ENCODE measurements around the gene GABRA5.
"Not testable (repeated sequence)": the region's sequence is repeated elsewhere in the genome, so short reads cannot be mapped to it uniquely, and the experiment has no call there.

GABRA5 gene

DNA sequence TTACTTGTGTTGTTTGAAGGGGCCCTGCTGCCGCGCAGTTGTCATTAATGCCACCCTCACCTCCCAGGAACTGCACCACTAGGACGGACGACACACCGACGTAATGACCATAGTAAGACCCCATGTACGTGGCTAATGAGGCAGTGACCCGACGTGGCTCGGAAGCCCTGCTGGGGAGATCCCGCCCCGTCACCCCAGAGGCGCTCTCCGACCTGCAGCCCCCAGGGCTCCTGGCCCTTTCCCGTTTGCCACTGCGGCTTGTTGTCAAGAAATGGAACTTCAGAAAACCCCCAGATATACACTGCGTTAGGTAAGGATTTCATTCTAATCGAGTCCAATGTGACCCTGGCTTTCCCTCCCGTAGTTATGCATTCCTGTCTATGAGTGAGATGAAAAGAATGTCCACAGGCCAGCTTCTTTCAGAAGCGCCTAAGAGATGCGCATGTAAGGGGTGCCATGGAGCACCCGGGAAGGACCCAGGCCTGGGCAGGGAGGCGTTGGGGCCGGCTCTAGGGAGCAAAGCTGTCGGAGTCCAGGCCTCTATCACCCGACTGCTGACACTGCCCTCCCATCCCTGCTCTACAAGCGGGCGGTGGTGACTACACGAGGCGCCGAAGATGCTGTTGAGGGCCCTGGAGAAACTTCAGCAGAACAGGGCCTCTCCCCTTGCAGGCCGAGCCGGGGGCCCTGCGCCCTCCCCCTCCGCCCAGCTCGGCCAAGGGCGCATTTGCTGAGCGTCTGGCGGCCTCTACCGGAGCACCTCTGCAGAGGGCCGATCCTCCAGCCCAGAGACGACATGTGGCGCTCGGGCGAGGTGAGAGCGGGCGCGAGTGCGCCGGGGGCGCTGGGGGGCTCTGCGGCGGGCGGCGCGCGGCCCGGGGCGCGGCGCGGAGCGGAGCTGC, at the start of gene GABRA5:
GABRA5 (plus strand) TSS at position 765 of the 902 bp plus-strand sequence. CDS start 2,187 bp downstream, outside the sequence.
- no peak for DNase-seq (ENCODE audit: low read depth)

DNA sequence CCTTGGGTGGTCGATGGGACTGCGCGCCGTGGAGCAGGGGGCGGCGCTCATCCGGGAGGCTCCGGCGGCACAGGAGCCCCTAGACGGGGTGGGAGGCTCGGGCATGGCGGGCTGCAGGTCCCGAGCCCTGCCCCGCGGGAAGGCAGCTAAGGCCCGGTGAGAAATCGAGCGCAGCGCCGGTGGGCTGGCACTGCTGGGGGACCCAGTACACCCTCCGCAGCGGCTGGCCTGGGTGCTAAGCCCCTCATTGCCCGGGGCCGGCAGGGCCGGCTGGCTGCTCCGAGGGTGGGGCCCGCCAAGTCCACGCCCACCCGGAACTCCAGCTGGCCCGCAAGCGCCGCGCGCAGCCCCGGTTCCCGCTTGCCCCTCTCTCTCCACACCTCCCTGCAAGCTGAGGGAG, 35.7 kb upstream of the GABRA5 start:
- DNase-seq (ENCODE audit: low read depth): not testable (repeated sequence)

DNA sequence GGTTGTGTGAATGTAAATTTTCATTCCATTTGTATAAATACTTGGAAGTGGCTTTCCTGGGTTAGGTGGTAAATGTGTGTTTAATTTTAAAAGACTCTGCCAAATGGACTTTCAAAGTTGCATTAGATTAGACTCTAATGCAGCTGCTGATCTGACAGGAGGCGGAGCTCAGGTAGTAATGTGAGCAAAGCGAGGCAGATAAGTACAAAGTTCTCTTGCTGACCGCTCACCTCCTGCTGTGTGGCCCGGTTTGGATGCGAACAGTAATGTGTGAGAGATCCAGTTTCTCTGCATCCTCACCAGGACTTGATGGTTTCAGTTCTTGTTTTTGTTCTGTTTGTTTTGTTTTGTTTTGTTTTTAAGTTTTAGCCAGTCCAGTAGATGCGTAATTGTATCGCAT, 34.9 kb upstream of the GABRA5 start:
- no peak for DNase-seq (ENCODE audit: low read depth)

DNA sequence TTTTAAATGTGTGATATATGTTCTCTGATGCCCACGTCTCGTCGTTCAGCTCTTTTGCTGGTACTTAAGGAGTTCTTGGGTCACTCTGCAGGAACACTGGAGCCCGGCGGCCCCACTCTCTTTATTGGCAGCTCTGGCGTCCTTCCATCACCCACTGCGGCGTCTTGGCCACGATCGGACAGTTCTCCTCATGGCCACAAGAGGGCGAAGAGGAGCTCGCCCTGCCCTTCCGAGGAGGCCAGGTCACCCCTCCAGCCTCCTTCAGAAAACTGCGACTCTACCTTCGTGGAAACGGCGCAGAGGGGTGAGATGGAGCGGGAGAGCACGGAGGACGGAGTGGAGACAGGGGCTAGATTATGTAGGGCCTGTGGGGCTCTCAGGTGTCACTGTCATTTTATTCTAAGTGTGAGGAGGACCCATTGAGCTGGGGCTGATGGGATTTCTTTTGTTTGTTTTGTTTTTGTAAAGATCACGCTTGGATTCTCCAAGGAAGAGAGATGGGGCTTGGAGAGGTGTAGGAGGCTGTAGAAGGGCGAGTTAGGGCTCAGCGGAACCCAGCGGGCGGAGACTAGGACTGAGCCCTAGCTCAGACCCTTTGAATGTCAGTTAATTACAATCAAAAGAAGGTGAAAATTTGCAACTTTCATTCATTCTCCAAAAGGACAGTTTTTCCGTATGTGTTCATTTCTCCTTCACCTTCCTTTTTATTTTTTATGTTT, 28.0 kb upstream of the GABRA5 start:
- no peak for DNase-seq (ENCODE audit: low read depth)

DNA sequence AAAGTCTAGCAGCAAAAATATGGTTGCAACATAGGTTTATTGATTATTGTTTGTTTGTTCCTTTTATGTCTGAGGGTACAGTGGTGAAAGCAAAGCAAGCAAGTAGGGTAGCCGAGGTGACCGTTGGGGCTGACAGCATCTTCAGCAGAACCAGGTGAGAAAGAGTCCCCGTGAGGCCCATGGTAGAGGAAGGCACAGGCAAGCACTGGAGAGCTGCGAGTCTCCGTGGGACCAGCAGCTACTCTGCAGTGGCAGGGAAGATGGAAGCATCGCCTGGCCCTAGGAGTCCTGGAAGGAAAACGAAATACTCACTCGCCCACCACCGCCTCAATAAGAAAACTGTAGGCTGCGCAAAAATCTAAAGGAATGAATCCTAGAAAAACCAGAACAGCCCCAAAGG, 25.3 kb upstream of the GABRA5 start:
- DNase-seq (ENCODE audit: low read depth): no peak

DNA sequence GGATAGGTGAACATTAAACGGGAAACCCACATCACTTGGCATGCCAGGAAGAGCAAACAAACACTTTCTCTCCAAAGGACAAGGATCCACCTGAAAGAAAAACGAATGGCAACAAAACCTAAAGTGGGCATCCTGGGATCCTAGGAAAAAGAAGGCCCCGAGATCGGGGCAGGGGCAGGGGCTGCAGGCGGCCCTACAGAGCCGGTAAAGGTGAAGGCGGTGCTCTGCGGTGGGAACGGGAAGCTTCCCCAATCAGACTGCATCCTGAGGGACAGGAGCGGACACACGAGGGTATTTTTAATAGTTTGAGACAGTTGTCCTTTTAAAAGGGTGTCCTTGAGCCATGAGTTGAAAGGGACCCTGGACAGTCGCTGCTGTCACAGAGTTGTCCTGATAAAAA, 24.9 kb upstream of the GABRA5 start:
- DNase-seq (ENCODE audit: low read depth): no peak

DNA sequence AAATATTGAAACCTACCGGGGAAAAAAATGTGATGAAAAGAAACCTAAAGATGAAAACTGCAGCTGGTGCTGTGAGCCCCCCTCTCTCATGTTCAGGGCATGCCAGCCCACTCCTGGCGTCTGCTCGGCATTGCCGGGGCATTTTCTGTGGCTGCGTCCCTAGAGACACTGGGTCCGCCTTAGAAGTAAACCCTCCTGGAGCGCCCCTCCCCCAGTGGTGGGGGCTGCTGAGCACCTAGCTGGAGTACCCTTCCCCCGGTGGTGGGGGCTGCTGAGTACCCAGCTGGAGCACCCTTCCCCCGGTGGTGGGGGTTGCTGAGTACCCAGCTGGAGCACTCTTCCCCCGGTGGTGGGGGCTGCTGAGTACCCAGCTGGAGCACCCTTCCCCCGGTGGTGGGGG, 24.5 kb upstream of the GABRA5 start:
- no peak for DNase-seq (ENCODE audit: low read depth)

DNA sequence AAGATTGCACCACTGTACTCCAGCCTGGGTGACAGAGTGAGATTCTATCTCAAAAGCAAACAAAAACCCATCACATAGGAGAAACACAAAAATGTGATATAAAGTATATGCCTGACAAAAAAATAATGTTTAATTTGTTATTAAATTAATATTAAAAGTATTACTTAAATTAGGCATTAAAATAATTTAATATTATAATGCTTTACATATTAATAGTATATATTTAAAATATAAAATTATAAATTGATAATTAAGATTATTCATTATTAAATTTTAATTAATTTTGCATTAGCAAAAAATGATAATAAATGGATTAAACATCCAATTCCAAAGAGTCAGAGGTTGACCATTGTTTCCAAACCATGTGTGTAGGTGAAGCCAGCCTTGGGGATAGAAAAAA, 22.0 kb upstream of the GABRA5 start:
- DNase-seq (ENCODE audit: low read depth): no peak

DNA sequence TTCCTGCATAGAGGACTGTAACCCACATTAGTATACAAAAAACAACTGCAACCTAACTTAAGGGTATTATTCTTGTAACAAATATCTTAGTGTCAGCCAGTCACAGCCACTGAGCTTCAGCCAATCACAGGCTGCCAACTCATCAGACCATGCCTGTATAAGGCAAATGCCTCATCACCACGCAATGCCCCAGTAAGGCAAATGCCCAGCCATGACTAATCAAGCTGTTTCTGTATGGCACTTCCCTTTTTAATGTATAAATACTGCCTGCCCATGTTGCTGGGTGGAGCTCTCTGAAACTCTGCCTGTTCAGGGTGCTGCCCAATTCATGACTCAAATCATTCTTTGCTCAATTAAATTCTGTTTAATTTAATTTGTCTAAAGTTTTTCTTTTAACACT, 18.4 kb upstream of the GABRA5 start:
- DNase-seq (ENCODE audit: low read depth): no peak

DNA sequence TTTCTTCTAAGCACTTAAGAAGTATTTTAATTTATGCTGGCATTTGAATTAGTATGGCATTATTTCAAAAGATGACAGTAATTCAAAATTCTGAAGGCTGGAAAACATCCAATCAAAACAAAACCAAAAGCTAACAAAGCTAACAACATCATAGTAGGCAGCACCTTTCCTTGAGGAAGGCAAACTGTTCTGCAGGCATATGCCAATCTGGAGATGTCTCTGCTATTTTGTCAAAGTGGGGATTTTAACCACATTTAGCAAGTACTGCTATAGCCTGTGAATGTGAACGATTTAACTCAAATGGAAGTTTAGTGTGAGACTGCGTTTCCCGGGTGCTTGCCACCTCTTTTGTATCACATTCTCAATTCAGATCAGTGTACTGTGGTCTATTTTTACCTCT, 16.7 kb upstream of the GABRA5 start:
- DNase-seq (ENCODE audit: low read depth): no peak

DNA sequence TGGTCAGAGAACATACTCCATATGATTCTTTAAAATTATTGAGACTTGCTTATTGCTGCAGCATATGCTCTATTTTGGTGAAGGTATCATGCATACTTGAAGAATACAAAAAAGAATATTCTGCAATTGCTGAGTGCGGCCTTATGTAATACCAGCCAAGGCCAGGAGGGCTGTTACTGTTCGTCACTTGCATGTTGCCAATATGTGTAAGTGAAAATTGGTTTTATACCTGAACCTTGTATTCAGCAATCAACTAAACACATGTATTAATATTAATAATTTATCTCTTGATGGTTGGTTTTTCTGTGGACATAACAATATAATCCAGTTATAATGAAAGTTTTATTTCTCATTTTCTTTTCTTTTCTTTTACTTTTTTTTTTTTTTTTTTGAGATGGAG, 13.9 kb upstream of the GABRA5 start:
- no peak for DNase-seq (ENCODE audit: low read depth)

DNA sequence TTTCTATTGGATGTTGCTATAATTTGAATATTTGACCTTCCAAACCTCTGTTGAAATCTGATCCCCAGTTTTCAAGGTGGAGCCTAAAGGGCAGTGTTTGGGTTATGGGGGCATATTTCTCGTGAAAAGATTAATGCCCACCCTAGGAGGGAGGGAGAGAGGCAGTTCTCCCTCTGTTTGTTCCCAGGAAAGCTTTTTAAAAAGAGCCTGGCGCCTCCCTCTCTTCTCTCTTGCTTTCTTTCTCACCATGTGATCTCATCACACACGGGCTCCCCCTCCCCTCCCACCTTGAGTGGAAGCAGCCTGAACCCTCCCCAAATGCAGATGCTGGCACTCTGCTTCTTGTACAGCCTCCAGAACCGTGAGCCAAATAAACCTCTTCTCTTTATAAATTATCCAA, 12.4 kb upstream of the GABRA5 start:
- no peak for DNase-seq (ENCODE audit: low read depth)

DNA sequence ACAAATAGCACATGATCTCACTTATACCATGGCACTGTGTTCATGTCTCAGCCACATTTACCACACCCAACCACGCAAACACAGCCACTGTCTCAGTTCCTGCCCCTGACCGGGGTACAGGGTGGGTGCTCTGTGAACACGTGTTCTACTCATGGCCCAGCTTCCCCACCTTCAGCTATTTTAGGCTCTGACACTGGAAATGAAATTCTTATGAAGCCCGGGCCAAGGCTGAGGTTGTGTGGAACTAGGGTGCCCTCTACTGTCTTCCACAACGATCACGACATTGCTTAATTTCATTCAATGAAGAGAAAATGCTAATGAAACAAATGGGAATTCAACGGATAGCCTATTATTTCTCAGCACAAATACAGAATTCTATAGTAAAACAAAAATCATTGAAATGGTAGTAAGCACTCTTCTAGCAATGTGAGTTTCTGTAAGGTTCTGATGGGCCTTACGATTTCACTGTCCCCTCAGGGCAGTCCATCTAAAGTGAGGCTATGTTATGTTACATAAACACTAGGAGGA, 2.1 kb upstream of the GABRA5 start:
- no peak for DNase-seq (ENCODE audit: low read depth)

DNA sequence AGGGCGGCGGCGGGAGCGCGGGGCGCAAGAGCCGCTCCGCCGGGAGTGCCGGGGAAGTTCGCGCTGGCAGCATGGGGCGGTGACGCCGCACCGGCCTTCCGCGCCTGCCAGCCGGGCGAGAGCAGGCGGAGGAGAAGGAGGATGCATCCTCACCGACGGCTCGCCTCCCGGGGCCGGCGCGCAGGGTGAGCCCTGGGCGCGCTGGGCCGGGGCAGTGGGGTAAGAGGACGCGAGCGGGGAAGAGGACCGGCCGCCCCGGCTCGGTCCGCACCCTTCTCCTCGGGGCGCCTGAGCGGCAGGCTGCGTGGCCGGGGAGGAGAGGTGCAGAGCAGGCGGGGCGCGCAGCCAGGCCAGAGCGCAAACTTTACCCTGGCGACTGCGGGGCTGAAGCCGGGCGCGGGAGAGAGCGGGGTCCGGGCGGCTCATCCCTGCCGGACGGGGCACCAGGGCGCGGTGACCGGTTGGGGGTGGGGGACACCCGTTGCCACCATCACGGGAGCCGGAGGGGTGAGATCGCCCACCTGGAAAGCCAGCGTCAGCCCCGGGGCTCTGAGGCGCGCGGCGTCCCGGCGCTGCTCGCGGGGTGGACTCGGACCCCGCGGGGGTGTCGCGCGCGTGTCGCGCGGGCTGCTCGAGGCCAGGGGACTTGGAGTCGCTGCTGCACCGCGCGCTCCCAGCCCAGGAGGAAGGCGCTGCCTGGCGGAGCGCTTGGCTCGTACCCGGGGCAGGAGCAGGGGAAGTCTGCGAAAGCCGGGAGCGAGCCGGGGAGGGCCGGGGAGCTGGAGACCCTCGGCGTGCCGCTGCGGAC, 542 bp downstream of the GABRA5 start:
- no peak for DNase-seq (ENCODE audit: low read depth)

DNA sequence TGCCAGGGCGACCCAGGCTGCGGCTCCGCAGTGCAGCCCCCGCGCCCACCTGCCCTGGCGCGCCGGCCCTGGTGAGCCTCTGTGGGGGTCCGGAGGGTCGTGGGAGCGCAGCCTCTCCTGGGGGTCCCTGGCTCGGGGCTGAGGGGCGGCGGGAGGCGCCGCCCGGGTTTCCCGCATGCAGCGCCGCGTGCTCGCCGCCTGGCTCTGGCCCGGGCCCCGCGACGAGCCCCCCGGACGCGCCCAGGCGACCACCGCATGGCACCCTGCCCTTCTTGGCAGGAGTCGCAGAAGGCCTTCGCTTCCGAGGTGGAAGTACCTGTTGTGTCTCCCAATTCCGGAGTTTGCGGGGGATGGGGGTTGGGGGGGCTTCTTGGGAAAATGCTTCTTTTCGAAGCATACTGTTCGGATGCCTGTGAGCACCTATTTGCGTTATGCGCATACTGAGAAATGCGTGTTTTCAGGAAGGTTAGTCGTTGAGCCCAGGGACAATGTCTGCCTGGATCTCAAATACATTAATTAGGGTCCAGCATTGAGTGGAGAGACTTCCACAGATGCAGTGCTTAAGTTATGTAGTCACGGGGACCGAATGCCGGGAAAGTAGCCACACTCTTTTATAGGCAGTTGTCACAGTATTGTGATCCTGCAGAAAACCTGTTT, 1.3 kb downstream of the GABRA5 start:
- DNase-seq (ENCODE audit: low read depth): no peak

DNA sequence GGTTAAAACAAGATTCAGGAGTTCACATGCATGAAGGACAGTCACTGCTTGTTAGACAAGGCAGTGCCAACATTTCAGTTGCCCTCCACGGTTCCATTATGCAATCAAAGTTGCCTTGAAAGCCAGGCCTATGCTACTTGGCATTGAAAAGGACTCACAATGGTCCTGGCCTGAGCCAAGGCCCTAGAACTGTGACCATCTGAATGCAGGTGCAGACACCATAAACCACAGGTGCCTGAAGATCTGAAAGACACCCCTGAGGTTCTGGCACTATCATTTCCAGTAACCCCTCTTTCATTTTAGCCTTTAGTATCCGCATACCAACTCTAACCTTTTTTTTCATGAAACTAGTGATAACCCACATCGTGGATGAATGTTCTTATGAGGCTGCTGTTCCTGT, 2.8 kb downstream of the GABRA5 start:
- no peak for DNase-seq (ENCODE audit: low read depth)

DNA sequence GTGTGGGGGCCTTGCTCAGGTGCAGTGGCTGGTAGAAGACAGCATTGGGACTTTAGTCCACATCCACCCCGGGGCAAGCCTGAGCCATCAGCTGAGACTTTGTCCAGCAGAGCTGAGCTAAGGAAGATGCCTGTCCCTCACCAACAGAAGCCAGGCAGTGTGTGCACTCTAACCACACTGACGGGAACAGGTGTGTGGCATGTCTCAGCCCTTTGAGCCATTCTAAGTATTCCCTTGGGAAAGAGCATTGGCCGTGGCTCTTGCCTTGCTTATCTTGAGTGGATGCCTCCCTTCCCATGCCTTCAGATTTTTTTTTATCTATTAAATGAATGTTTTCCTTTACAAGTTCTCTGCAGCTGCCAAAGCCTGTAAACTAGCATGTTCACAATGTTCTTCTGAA, 3.5 kb downstream of the GABRA5 start:
- no peak for DNase-seq (ENCODE audit: low read depth)

DNA sequence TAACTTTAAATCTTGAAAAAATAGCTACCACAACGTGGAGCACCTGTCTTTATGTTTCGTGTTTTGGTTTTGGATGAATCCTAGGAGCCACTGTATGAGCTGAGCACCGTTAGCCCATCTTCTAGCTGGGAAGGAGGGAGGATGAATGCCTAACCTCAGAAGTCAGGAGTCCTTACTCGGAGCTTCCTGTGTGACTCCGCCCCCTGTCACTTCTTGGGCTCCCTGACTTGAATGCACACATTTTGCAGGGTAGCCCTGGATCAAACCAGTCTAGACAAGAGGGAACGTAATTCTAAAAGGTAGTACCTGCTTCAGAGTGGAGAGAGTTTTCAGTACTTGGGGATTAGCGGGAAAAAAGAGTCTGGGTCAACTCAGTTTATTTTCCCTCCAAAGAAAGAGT, 5.3 kb downstream of the GABRA5 start:
- DNase-seq (ENCODE audit: low read depth): no peak

DNA sequence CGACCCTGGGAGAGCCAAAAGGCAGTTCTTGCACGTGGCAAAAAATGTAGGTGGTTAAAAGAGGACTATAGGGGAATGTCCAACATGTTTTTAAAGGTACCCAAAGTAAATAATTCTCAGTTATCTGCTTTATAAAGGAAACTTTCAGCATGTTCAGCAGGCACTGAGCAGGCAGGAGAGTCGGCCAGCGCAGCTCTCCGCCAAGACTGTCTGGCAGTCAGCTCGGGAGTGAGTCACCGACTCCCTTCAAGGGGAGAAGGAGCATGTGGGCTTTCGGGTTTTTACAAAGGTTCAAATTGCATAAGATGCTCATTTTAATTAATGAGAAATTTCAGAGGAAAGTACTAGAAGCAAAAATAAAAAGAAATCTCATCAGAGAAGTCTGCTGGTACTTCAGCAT, 7.0 kb downstream of the GABRA5 start:
- no peak for DNase-seq (ENCODE audit: low read depth)

DNA sequence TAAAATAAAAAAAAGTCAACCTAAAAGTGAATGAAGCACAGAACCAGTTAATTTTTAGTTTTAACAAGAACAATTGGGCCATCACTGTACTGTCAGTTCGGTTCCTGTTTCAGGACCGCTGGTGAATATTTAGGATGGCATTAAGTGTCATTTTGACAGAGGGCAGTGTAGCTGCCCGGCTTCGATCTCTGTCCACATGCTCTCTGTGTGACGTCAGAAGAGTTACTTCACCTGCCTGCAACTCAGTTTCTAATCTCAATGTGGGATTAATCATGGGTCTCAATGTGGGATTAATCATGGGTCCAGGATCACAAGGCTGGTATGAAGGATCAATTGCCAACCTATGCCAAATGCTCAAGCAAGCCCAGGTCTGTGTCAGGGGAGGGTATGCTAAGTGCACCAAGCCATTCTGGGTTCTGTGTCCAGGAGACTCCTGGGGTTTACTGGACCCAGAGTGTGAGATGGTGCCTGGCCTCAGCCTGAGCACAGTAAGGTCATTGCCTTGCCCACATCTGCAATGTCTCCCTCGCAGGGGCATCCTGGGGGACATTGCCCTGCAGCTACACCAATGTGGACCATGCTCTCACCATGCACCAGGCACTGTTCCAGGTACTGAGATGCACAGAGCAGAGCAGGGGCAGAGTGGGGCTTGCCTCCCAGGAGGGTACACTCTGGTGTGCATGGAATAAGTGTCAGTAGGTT, 8.1 kb downstream of the GABRA5 start:
- no peak for DNase-seq (ENCODE audit: low read depth)

DNA sequence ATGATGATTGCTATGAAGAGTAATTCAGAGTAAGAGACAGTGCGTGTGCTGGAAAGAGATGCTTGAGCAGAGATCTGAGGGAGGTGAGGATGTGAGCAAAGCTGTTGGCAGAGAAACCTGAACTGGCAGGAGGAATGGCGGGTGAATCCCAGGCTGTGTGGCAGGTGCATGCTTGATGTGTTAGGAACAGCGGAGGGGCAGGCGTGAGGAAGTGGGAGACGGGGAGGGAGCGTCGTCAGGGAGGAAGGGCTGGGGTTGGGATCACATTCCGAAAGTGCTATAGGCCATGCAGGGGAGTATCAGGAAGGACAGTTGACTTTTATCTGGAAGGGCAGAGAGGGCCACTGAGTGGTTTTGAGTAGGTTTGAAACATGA, 8.6 kb downstream of the GABRA5 start:
- DNase-seq (ENCODE audit: low read depth): no peak

All from T-helper 22 cell (primary cell).